Mammary epithelial cell (primary cell): Measurements from ENCODE around the gene RBBP7.

Experiments
- EZH2 ChIP-seq: IDR thresholded peaks from 2 replicates; pipeline ENCODE4 v1.6.1; 2012; ENCODE audit warnings: low read length, inconsistent platforms, borderline replicate concordance
- TF ChIP-seq, protein P1 (sequence below), 2 donors: IDR thresholded peaks in 1 of 2; conservative IDR thresholded peaks in 1 of 2; 2 replicates each; pipeline ENCODE4 v1.5.1; 2011 to 2012; ENCODE audit warnings: inconsistent platforms in 2 of 2, low read length in 2 of 2, mild to moderate bottlenecking in 2 of 2, control low read depth in 1 of 2, low read depth in 1 of 2; ENCODE audit not compliant: insufficient read depth in 1 of 2; ENCODE audit errors: extremely low read depth in 1 of 2

DNA sequence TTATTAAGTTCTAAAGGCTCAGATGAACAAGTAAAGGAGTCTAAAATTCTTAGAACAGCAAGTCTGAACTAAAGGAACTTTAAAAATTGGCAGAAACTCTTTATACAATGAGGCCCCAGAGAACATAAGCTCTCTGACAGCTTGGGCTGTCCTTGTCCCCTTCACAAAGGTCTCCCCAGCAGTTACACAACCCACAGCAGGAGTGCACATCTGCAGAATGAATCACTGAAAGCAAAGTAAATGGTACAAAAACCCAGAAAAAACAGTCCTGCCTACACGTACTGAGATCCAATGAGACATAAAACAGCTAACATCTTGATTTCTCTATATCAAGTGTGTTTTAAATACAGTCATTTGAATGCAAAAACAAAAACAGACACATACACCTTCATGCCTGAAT lies 18.7 kb downstream of the RBBP7 start:
- TF ChIP-seq, protein P1, sequence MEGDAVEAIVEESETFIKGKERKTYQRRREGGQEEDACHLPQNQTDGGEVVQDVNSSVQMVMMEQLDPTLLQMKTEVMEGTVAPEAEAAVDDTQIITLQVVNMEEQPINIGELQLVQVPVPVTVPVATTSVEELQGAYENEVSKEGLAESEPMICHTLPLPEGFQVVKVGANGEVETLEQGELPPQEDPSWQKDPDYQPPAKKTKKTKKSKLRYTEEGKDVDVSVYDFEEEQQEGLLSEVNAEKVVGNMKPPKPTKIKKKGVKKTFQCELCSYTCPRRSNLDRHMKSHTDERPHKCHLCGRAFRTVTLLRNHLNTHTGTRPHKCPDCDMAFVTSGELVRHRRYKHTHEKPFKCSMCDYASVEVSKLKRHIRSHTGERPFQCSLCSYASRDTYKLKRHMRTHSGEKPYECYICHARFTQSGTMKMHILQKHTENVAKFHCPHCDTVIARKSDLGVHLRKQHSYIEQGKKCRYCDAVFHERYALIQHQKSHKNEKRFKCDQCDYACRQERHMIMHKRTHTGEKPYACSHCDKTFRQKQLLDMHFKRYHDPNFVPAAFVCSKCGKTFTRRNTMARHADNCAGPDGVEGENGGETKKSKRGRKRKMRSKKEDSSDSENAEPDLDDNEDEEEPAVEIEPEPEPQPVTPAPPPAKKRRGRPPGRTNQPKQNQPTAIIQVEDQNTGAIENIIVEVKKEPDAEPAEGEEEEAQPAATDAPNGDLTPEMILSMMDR (conservative IDR thresholded peaks at IDR 0.05 in 1 of 2, IDR thresholded peaks at IDR 0.05 in 1 of 2; ENCODE audit: extremely low read depth in 1 of 2, insufficient read depth in 1 of 2, low read depth in 1 of 2, low read length in 2 of 2) = no peak
- TF ChIP-seq EZH2 = no peak
